OCI-M1 (cell line): ENCODE results near the gene EAF1.
"Not testable (repeated sequence)": the region's sequence is repeated elsewhere in the genome, so short reads cannot be mapped to it uniquely, and the experiment has no call there.

Source experiments
- DNase-seq: peaks from one replicate; lab custom pipeline; 2025; lab: John Stamatoyannopoulos, UW

The EAF1 gene

GRCh38 chr3:15405448-15406050 lies 21.8 kb upstream of the EAF1 start:
- peak; percentile 81 for DNase-seq

GRCh38 chr3:15409239-15409638 lies 18.2 kb upstream of the EAF1 start:
- no peak for DNase-seq

- DNase-seq: no peak
Observed at GRCh38 chr3:15409774-15410173, 17.6 kb upstream of the EAF1 start.

GRCh38 chr3:15410966-15411365 lies 16.4 kb upstream of the EAF1 start:
- not testable (repeated sequence) for DNase-seq

- DNase-seq: no peak
Observed at GRCh38 chr3:15420871-15421270, 6.5 kb upstream of the EAF1 start.

GRCh38 chr3:15426579-15427118 lies 749 bp upstream of the EAF1 start:
- no peak for DNase-seq

GRCh38 chr3:15427981-15428380 lies 583 bp downstream of the EAF1 start:
- no peak for DNase-seq

GRCh38 chr3:15428539-15428938 lies 1.1 kb downstream of the EAF1 start:
- peak; percentile 20 for DNase-seq

GRCh38 chr3:15429080-15429479 lies 1.7 kb downstream of the EAF1 start:
- DNase-seq: no peak

- peak; percentile 41 for DNase-seq
Observed at GRCh38 chr3:15430624-15431023, 3.2 kb downstream of the EAF1 start.

- no peak for DNase-seq
Observed at GRCh38 chr3:15431256-15431837, 3.9 kb downstream of the EAF1 start.

GRCh38 chr3:15433531-15433930 lies 6.1 kb downstream of the EAF1 start:
- DNase-seq: no peak

- no peak for DNase-seq
Observed at GRCh38 chr3:15434756-15435155, 7.4 kb downstream of the EAF1 start.

- no peak for DNase-seq
Observed at GRCh38 chr3:15436246-15436645, 8.8 kb downstream of the EAF1 start.

- DNase-seq: no peak
Observed at GRCh38 chr3:15438983-15439382, 11.6 kb downstream of the EAF1 start.

GRCh38 chr3:15439476-15439875 lies 12.1 kb downstream of the EAF1 start:
- DNase-seq: no peak

GRCh38 chr3:15440891-15441290 lies 13.5 kb downstream of the EAF1 start:
- no peak for DNase-seq

- no peak for DNase-seq
Observed at GRCh38 chr3:15443826-15444524, 16.6 kb downstream of the EAF1 start.

GRCh38 chr3:15449489-15450224 lies 22.3 kb downstream of the EAF1 start:
- DNase-seq: no peak

GRCh38 chr3:15450438-15451215 lies 23.2 kb downstream of the EAF1 start:
- no peak for DNase-seq

- no peak for DNase-seq
Observed at GRCh38 chr3:15451216-15452113, 24.1 kb downstream of the EAF1 start.
